HG02981 (cell line): ENCODE results near the gene FGD2.
"Not testable (repeated sequence)": the region's sequence is repeated elsewhere in the genome, so short reads cannot be mapped to it uniquely, and the experiment has no call there.

ENCODE experiments used
- ATAC-seq: cut with Tn5 transposase; IDR thresholded peaks from one replicate; pipeline ENCODE4 v1.9.1; 2021; ENCODE audit warnings: mild to moderate bottlenecking, moderate library complexity; ENCODE audit not compliant: unreplicated experiment

FGD2 gene

DNA sequence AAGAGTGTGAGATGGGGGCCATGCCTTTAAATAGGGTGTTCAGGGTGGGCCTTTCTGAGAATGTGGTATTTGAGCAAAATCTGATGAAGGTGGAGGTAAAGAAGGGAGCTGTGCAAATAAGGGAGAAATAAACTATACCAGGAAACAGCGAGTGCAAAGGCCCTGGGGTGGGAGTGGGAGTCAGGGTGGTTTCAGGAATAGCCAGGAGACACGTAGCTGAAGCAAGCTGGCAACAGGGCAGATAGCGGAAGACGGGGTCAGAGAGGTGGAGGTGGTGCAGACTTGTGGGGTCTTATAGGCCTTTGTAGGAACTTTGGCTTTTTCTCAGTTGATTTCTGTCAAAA lies 51.6 kb downstream of the FGD2 start:
- ATAC-seq: no peak

DNA sequence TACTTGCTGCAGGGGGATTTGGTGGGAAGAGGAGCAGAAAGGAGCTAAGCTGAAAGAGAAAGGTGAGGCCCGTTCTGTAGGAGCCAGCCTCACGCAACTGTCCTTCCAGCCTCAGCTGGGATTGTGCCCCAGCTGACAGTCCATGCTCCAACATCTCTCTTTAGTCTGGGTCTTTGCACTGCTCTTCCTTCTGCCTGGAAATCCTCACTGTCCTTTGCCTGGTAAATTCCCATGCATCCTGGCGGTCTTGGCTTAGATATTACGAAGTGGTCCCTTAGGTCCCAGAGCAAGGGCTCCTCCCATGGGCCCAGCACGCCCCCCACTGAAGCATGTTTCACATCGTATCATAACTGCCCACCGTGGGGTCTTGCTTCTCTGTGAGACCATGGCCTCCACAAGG lies 52.2 kb downstream of the FGD2 start:
- ATAC-seq: no peak

DNA sequence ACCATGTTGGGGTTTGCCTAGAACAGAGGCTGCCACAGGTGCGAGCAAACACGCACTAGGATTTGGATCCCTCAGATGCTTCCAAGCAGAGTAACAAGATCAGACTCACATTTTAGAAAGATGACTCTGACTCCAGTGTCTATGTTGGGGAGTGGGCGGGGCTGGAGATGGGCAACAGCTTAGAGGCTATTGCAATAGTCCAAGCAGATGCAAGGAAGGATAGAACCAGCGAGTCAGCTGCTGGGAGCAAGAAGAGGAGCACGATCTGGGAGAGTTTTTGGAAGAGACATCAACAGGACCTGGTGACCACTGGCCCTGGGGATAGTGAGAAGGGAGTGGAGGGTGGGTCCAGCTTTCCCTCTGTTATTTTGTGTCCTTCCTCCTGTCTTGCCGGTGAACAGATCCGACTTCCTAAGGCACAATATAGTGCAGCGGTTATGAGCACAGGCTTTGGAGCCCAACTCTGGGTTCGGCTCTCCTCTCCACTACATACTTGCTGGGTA lies 52.7 kb downstream of the FGD2 start:
- ATAC-seq: no peak

DNA sequence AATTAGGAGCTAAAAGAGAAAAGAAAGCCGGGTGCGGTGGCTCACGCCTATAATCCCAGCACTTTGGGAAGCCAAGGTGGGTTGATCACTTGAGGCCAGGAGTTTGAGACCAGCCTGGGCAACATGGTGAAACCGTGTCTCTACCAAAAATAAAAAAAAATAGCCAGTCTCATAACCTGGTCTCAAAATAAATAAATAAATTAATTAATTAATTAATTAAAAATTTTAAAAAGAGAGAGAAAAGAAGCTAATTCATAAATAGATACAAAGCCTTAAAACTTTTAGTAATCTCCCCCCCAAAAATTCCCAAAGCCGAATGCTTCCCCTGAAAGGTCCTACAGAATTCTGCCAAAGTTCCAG lies 53.5 kb downstream of the FGD2 start:
- ATAC-seq: not testable (repeated sequence)

DNA sequence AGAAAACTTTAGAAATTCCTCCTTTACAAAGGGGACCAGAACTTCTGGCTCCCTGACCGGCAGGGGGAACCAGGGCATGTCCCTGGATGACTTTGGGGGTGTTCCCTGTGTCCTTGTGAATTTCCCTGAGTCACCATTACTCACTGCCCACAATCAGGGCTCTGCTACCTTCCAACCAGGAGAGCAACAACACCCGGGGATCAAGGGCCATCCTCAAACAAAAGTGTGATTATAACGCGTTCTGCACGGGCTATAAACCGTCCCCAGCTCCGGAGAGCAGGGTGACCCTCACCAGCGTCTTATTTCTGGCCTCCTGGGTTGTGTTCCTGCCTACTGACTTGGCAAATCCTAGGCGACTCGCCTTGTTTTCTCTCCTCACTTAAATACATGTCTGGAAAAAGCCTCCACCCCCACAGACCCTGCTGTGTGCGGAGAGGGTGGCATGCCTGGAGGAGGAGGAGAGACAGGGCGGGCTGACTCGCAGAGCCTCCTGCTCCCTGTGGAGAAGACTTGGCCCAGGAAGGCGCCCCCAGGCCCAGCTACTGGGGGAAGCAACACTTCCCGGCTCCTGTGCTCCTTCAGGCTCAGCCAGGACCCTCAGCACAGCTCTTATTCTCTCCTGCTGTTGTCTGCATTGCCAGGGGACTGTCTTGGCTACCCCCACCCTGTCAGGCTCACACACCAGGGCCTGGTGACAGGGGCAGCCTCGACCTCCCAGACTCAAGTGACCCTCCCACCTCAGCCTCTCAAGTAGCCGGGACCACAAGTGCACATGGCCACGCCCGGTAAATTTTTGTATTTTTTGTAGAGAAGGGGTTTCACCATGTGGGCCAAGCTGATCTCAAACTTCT lies 54.1 kb downstream of the FGD2 start:
- ATAC-seq: no peak

DNA sequence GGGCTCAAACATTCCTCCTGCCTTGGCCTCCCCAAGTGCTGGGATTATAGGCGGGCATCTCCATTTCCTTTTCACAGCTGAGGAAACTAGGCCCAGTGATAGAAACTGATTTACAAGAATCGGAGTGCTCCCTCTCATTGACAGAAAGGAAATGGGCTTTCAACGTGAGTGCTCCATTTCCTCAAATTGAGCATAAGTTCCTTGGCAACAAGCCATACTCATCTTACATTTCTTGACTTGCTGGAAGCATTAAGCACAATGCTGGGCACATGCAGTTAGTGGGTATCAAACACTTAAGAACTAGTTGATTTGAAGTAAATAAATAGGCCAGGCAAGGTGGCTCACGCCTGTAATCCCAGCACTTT lies 54.7 kb downstream of the FGD2 start:
- no peak for ATAC-seq

DNA sequence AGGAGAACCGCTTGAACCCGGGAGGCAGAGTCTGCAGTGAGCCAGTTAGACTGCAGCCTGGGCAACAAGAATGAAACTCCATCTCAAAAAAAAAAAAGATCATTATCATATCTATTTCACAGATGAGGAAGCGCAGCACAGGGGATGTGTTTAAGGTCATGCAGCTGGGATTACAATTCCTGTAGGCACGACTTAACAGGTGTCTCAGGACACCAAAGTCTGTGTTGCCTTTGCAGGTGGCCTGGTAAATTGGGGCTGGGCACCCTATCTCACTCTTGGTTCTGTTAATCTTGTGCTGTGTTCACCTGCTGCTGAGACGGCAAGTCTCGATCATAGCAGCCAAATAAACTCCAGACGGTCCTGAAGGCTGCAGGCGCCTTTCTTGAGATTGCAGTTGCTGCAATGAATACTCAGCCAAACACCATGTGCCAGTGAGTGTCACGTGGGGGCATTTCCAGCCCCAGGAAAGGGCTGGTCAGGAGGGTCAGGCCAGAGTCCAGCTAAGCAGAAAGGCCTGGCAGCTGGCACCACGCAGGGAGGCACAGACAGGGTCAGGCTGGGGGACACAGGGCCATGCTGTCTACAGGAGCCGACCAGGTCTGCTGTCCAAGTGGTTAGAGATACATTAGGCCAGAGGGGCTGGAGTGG lies 55.8 kb downstream of the FGD2 start:
- no peak for ATAC-seq

DNA sequence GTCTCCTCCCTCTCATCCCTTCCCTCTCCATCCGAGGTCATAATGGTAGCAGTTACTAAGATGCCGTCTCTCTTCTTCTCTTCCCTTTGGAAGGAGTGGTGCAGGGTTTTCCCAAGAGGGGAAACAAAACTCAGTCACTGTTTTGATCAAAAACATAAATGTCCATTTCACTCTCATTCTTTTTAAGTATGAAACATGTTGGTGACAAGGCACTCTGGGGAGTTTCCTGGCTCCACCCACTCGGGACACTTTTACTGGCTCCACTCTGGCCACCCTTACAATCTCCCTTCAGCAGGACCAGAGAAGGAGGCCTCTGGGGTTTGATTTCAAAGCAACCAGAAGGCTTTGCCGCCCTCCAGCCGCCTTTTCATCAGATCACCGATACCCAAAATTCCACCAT lies 57.0 kb downstream of the FGD2 start:
- ATAC-seq: no peak

DNA sequence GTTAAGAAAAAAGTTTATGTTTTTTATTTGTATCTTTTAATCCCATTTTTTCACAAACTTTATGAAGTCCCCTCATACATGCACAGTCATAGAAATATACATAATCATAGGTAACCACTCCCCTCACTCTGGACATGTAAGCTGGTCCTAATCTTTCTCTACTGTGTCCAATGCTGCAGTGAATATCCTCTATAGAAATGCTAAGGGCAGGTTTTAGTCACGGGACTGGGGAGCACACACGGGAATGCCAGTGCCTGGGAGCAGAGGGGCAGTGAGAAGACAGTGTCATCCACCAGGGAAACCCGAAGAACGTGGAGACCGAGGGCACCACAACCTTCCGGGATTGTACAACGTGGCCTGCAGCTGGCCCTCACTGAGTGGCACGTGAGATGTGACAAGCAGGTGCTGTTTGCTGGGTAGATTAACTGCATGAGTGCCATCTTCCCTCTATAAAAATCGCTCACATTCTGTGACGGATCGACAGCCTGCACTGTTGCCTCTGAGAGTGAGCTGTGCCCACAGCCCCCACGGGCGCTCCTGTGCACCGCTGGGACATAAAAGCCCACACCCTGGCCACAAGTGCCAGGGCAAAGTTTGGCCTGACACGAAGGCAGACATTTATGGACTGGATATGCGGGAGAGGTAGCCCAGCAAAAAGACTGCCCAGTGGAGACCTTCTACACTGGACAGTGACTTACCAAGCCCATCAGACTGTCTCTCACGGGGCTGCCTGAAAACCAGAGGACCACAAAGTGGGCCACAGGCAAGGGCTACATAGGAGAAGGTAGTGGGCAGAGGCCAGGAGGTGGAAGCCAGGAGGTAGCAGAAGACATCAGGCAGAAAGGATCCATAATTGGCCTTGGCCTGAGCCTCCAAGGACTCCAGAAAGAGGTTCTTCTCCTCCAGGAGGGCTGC lies 63.2 kb downstream of the FGD2 start:
- no peak for ATAC-seq

DNA sequence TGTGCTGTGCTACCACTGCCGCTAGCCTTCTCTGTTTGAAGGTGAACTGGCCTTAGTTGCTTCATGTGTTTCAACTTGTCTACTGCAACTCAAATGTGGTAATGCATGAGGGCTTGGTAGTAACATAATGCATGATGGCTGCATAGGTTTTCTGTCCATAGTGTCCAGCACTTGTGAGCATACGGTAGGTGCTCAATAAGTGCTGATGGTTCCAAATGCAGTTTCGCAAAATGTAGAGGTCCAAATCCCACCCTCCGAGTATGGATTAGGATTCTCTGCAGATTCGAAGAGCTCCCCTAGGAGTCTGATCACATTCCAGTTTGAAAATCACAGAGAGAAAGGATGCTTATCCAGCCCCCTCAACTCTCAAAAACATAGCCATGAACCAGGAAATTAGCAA lies 64.2 kb downstream of the FGD2 start:
- ATAC-seq: no peak

DNA sequence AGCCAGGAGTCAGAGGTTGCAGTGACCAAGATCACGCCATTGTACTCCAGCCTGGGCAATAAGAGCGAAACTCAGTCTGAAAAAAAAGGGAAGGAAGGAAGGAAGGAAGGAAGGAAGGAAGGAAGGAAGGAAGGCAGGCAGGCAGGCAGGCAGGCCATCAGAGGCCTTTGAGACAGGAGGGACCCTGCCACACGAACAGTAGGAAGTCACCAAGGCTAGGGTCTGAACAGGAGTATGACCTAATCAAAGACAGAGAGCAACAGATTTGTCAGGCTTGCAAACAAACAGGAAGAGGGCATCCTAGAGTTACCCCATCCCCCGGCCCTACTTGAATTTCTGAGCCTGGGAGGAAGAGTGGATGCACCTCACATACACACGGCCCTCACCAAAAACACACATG lies 67.1 kb downstream of the FGD2 start:
- ATAC-seq: no peak

DNA sequence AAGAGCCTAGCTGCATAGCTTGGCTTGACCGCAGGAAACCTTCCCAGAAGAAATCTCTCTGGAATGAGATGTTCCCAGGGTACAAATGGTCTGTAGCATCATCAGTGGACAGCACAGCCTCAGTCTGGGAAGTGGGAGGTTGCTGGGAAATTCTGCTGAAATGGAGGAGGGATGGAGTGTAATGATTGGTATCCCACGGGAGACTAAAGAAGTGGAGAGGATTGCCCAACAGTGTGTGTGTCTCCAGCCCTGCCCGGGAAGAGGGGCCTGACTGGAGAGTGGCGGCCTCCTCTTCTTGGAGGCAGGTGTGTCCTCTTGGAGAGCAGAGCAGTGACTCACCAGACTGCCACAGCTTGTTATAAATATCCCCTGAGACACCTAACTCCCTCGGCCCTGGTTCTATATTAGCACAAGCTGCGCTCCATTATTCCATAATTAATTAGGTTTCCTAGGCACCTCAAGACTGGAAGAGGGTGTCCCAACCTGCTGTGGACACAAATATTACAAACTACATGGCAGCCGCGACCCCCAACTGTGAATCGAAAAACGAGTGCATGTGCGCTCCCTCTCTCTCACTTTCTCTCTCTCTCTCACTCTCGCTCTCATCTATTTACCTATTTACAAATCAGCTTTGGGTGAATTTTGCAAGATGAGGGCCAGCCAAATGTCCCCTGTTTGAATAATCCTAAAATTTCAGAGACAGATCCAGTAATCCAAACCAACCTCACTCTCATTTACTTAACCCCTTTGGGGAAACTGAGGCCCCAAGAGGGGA lies 68.8 kb downstream of the FGD2 start:
- no peak for ATAC-seq

DNA sequence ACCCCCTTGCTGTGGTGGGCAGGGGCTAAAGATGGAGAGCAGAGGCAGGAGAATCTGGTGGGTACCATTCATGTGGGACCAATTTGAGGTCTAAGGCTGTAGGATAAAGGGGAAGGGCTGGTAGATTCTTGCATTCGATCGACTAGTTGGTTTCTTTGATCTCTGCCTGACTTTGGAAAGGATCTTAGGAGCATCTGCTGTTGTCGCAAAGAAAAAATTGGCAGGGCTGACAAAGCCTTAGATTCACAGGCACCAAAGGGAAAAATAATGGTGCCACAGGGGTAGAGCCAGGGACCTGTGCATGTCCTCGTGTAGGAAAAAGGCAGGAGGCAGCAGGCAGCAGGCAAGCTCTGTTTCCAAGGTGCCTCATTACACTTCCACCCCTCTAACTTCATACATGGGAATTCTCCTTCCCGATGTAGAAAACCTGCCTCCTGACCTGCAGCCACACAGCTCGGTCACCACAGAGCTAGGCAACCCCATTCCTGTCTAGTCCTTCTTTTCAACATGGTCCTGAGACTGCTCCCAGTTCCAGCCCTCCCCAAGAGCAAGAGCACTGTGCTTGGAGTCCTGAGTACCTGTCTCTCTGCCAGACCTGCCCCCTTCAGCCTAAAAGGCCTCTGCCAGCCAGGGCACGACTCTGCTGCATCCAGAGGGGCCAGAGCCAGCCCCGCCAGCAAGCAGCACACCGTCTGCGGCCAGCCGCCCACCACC lies 71.9 kb downstream of the FGD2 start:
- no peak for ATAC-seq

DNA sequence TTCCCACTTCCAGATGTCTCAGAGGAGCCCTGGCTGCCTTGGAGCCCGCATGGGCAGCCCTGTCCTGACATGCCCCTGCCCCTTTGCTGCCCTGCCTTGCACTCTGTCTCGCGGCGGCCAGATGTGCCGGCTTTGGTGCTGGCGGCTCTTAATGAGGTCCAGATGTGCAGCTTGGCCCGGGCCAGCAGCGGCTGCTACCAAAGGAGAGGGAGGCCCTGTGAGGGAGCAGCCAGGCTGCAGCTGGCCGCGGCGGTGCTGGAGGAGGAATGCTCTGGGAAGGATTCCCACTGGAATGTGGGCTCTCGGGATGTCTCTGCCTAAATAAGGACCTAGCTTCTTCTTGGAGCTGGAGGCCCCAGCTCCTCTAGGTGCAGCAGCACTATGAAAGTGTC lies 72.4 kb downstream of the FGD2 start:
- ATAC-seq: no peak
